ENCODE results near the gene RRM2.

RRM2 gene

DNA sequence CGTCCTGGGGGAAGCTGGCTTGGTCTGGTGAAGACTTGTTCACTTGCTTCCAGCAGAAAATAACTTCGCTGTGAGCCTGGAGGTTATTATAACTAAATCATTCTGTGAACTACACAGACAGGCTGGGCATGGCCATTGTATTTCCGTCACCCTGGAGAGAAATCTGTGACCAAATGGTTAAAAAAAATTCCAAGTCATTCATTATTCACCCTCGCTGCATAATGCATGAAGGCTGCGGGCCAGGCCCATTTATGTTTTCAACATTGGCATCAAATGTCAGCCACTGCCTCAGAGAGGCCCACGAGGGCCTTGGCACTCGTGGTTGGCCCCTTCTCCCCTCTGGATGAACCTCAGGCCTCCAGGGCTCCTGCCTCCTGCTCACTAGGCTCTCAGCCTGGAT is 57.7 kb downstream of the RRM2 start:
- no peak for DNase-seq
- in situ Hi-C loops (cut with HindIII; ENCODE audit: low pct_ligation_motif_present, low pct_unique_long_range_greater_than_20kb, low sequenced_read_pairs): no loop called here

Data from ACHN (cell line).